Activated CD8-positive, alpha-beta memory T cell treated with anti-CD3 and anti-CD28 coated beads for 36 hours (primary cell): ENCODE data around the gene ANXA10. TPM values are rescaled to one million over a fixed set of nuclear protein-coding genes. Genes with fewer than 3 reads are reported as not detected.
"Not testable (repeated sequence)": the region's sequence is repeated elsewhere in the genome, so short reads cannot be mapped to it uniquely, and the experiment has no call there.

Experiments used
- CTCF ChIA-PET: fragments of 350-600 bp; sonication (Branson Sonifier 250); formaldehyde crosslinking; loops from one replicate; lab custom pipeline; 2021; ENCODE audit warnings: antibody characterized with exemption; lab: Charles Lee
- POLR2A ChIA-PET: fragments of 350-600 bp; sonication (Branson Sonifier 250); formaldehyde crosslinking; loops from one replicate; lab custom pipeline; 2021; ENCODE audit warnings: antibody characterized with exemption; lab: Charles Lee
- total RNA-seq, 2 experiments: library from RNA; stranded (reverse); gene quantifications; one replicate each; pipeline ENCODE4 v1.2.3, GENCODE V29; 2021

Gene ANXA10
- total RNA-seq, 2 experiments from 2014 or later, result not detected

DNA sequence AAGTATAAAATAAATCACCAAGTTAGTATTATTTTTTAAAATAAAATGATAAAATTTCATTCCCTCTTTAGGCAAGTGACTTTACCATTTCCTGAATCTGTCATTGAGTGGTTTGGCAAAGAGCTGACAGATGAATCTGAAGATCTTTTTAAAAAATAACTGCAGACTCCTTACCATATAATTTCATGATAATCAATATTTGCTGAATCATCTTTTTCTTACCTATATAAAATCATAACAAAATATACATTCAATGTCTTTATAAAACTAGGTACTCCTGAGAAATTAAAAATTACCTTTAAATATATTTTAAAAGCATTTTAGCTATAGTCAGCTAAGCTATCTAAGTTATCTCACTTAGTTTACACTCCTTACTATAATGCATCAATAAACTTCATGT, 17.2 kb downstream of the ANXA10 start:
- ChIA-PET CTCF (no interaction called here), POLR2A (no interaction called here)

DNA sequence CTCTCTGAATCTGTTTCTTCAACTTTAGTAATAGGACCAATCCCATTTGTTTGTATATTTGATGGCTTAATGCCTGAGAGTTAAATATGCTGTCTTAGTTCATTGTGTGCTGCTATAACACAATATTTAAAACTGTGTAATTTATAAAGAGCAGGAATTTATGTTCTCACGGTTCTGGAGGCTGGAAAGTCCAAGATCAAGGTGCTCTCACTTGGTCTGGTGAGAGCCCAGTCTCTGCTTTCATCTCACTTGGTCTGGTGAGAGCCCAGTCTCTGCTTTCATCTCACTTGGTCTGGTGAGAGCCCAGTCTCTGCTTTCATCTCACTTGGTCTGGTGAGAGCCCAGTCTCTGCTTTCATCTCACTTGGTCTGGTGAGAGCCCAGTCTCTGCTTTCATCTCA, 20.7 kb downstream of the ANXA10 start:
- CTCF ChIA-PET, POLR2A ChIA-PET: not testable (repeated sequence)

DNA sequence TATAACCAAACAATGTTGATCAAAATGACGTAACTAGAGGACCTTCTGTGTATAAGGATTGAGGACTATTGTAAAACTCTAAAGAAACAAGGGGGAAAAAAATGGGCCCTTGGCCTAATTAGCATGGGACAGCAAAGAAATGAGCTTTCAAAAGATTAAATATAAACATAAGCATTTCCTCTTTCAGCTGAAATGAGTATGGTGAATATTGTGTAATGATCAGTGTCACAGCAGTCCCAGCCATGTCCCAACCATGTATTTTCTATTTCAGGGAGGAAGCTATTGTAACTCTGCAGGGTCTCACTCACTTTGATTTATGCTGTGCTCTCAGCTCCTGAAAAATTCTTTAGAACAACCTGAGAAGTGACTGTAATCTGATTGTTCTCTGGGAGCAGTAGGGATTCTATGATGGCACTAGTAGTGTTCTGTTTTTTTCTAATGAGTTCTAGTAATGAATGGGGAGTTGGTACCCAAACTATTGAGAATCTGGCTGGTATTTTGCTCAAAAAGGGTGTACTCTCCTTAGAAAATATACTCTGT, 25.8 kb downstream of the ANXA10 start:
- ChIA-PET POLR2A (no interaction called here), CTCF (no interaction called here)

DNA sequence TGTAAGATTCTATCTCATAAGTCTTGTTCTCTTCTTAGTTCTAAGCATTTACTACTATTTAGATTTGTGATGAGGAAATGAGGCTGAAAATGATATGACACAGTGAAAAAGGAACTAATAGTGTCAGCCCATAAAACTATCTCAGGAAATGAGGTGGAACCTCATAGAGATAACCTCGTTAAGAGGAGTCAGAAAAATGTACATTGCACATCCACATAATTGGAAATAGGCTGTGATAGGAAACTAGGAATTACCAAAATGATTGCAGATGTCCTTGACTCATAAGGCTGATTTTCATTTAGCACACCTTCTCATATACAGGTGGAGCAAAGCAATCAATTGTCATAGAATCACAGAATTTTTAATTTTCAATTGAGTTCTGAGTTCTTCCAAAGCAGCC, 26.8 kb downstream of the ANXA10 start:
- CTCF ChIA-PET, result no interaction called here

DNA sequence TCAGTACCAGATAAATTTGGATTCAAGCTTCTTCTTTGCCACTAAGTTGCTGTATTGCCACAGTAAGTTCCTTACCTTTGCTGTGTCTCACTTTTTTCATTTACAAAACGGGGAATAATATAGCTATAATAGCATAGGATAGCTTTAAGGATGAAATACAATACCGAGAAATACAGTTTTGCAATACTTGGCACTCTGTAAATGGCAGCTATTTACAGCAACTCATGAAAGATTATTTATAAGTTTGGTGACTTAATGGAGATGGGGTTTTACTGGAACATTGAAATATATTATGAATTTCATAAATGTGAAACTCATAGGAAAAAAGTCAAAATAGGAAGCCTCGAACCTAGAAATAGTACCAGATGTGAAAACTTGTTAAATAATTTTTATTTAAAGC, 27.6 kb downstream of the ANXA10 start:
- ChIA-PET CTCF (no interaction called here), POLR2A (no interaction called here)

More for the DNA sequence above, 26.8 kb downstream of the ANXA10 start:
- POLR2A ChIA-PET, result no interaction called here

DNA sequence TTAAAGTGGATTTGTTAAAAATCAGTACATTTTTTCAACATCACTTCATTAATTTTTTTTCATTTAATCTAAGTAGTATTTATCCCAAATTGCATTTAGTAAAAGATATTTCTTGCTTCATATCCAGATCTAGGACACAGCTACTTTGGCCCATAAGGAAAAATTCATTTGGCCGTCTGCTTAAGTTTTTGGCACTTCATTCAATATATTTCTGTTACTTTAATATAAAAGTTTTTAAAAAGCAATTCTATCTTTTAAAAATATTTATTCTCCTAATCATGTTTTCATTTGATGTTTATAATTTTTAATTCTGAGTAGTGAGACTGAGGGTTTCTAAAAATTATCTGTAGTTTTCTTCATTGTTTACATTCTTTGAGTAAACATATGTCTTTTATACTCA, 28.5 kb downstream of the ANXA10 start:
- ChIA-PET CTCF (no interaction called here), POLR2A (no interaction called here)

DNA sequence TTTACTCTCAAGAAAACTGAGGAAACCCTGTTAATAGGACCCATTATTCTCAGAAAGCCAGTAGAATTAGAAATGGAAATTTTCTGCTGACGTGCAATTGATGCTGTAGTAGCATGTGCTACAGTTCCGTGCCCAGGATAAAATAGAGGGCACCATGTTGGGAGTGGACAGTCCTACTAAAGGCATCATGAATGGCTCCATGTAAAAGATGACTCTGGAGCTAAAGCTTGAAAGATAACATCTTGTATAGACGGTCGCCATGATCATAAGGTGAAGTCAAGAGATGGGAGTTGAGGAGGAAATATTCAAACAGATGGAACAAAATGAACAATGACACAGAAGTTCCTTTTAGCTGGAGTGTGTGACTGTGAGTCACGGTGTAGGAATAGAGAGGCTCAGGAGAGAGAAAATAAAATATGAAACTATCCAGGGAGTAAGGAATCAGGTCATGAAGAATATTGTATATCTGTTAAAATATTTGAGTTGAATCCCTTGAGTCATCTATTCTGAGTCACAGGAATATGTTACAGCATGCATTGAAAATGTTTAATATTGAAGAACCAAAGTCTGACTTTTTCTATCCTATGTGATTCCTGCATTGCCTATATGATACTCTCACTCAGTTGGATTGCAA, 31.8 kb downstream of the ANXA10 start:
- CTCF ChIA-PET, result no interaction called here
- POLR2A ChIA-PET, result no interaction called here

DNA sequence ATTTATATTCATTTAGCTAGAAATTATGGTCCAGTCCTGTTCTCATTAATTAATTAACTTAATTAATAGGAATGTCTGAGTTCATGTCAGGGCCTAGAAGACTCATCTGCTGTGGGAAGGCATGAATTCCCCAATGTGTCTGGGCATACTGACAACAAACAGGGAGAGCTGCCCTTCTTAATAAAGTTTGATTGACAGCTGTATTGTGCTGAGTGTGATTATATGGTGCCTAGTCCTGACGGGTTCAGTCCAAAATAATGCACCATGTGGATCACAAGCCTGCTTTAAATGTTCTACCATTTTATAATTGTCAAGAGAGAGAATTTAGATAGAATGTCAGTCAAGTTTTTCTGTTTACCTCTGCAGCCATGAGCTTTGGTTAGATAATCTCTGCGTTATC, 34.6 kb downstream of the ANXA10 start:
- CTCF ChIA-PET, result no interaction called here
- POLR2A ChIA-PET, result no interaction called here

DNA sequence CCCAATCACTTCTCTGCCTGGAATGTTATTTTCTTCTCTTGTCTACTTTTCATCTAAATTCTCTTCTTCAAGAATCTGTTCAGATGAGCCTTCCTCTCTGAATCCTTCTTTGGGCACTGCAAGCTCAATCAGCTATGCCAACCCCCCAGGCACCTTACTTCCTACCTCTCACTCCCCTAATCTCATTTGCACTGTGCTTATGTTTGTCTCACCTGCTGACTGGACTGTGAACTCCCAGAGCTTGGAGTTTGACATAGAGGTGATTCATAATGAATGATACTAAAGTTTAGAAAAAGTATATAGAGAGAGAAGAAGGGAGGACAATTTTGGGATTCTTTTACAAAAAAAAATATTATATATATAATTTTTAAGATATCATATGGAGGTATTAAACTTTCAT, 36.3 kb downstream of the ANXA10 start:
- ChIA-PET POLR2A (no interaction called here), CTCF (no interaction called here)

DNA sequence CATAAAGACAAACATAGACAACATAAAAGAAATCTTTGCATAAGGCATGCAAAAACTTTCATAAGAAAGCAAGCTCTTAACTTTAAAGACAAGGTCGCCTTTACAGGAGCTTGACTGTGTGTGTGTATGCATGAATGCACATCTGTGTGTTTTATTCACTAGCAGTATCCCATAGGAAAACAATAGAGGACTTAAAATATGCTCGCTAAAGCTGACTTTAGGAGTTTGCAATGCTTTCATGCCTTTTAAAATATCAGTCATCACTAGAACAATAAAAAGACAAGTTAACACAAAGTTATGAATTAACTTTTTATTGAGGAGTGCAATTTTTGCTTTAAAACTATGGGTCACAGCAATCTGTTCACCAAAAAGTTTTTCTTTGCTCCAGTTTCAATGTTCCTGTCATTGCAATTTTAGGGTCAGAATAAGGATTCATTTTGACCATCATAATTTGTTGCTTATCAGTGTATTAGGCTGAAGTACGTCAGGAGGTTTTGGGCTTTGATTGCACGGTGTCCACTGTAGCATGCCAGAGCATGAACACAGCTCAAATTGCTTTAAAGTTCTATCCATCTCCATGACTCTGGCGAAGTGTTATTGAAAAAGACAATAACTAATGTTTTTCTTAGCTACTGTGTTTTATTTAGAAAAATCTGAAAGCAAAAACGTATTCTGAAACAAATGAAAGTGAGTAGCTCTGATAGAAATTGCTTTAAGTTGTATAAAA, 36.9 kb downstream of the ANXA10 start:
- CTCF ChIA-PET, result no interaction called here

DNA sequence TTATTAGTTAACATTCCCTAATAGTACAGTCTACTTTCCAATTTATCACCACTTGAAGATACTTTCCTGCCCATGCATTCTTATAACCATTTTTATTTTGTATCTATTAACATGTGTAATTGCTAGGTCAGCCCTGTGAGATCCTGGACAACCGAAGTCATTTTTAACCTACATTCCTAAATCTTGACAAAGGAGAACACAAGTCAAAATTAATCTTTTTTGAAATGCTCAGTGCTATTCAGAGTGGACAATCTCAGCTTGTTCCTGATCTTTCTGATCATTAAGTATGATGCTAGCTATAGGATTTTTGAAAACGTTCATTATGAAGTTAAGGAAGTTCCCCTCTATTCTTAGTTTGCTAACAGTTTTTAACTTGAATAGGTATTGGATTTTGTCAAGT, 37.5 kb downstream of the ANXA10 start:
- ChIA-PET CTCF (no interaction called here), POLR2A (no interaction called here)

More for the DNA sequence above, 36.9 kb downstream of the ANXA10 start:
- POLR2A ChIA-PET, result no interaction called here

DNA sequence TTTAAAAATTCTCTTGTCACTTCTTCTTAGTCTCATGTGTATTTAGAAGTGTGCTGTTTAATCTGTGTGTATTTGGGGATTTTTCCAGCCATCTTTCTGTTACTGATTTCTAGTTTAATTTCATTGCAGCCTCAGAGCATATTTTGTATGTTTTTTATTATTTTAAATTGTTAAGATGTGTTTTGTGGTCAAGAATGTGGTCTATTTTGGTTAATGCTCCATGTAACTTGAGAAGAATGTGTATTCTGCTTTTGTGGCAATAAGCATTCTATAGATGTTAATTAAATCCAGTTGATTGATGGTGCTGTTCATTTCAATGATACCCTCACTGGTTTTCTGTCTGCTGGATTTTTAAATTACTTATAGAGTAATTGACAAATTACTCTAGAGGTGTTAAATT, 38.9 kb downstream of the ANXA10 start:
- POLR2A ChIA-PET, result no interaction called here

DNA sequence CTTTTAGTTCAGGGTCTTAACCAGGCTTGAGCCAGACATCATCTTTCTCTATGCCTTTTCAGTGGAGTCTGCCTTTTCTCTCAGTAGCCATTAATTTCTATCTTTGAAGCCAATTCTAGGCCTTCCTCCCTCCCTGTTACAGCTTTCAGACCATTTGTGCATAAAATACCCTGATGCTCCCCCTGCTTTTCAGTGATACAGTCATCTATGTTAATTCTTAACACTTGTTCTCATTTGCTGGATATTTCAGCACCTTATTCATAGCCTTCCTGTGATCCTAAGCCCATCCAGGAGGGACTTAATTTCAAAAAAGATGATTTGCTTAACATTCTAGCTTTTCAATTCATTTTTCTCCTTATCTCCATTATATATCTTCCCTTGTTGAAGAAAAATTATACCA, 42.3 kb downstream of the ANXA10 start:
- ChIA-PET CTCF (no interaction called here), POLR2A (no interaction called here)

More for the DNA sequence above, 38.9 kb downstream of the ANXA10 start:
- CTCF ChIA-PET, result no interaction called here

DNA sequence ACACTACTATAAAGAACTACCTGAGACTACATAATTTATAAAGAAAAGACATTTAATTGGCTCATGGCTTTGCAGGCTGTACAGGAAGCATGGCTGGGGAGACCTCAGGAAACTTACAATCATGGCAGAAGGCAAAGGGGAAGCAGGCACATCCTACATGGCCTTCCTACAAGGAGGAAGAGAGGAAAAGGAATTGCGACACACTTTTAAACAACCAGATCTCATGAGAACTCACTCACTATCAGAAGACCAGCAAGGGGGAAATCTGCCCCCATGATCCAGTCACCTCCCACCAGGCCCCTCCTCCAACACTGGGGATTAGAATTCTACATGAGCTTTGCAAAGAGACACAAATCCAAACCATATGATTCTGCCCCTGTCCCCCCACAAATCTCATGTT, 43.5 kb downstream of the ANXA10 start:
- CTCF ChIA-PET, POLR2A ChIA-PET: not testable (repeated sequence)

DNA sequence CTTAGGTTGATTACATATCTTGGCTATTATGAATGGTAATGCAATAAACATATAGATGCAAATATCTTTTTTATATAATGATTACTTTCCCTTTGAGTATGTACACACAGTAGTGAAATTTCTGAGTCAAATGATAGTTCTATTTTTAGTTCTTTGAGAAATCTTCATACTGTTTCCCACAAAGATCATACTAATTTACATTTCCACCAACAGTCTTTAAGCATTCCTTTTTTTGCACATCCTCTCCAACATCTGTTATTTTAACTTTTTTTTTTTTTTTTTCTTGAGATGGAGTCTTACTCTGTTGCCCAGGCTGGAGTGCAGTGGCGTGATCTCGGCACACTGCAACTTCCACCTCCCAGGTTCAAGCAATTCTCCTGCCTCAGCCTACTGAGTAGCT, 45.4 kb downstream of the ANXA10 start:
- CTCF ChIA-PET, POLR2A ChIA-PET: not testable (repeated sequence)

DNA sequence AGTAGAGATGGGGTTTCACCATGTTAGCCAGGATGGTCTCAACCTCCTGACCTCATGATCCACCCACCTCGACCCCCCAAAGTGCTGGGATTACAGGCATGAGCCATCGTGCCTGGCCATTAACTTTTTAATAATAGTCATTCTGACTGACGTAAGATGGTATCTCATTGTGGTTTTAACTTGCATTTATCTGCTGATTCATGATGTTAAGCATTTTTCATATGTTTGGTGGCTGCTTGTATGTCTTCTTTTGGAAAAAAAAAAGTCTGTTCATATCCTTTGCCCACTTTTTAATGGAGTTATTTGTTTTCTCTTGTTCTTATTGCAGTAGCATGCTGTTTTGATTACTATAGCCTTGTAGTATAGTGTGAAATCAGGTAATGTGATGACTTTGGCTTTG, 45.8 kb downstream of the ANXA10 start:
- POLR2A ChIA-PET, result no interaction called here
- CTCF ChIA-PET, result no interaction called here

DNA sequence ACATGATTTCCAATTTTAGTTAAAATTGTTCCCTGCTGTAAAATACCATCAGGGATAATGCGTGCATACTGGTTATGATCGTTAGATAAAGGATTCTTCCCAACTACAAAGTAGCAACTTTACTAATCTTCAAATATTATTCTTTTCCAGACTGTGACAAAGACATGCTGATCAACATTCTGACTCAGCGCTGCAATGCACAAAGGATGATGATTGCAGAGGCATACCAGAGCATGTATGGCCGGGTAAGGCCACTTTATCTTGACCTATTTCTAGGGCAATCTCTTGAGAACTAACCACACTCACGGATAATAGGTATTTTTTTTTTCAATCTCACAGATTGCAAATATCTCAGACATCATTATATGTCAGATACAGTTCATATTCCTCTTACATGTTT, 47.0 kb downstream of the ANXA10 start:
- ChIA-PET POLR2A (no interaction called here), CTCF (interaction anchor here (0.8 kb wide), 1 partner anchor 18 kb away, joined by 3 read pairs; no protein-coding TSS in a partner anchor)

DNA sequence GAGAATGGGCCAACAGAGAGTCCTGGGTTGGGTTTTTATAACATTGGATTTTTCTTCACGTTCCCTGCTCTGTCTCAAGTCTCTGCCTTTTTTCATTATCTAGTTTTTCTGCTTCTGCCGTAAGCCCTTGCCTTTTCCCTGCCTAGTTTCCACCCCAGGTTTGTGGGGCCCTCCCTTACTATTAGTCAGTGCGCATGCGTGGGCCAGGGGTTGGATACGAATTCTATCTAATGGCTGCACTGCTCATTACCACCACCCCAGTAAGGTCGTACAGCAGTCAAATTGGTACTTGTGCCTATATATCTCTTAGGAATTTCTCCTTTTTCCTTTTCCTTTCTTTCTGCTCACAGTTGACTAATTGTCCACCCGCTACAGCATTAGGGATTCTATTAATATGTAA, 49.4 kb downstream of the ANXA10 start:
- CTCF ChIA-PET, result no interaction called here
- POLR2A ChIA-PET, result no interaction called here

DNA sequence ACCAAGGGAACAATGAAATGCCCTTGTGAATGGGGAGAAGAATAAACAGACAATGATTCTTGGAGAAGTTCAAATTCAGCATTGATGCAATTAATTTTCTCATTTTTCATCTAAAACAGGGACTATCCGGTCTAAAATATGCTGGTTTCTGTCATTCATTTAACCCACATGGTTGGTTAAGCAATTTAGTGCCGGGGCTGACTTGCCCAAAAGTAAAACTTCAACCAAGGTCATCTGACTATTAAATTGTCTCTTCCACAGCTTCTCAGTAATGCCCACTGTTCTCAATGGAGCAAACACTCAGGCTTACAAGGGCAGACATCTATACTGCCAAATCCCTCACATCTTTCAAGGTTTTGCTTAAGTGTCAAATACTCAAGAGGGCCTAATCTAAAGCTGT, 51.3 kb downstream of the ANXA10 start:
- ChIA-PET POLR2A (no interaction called here), CTCF (no interaction called here)

DNA sequence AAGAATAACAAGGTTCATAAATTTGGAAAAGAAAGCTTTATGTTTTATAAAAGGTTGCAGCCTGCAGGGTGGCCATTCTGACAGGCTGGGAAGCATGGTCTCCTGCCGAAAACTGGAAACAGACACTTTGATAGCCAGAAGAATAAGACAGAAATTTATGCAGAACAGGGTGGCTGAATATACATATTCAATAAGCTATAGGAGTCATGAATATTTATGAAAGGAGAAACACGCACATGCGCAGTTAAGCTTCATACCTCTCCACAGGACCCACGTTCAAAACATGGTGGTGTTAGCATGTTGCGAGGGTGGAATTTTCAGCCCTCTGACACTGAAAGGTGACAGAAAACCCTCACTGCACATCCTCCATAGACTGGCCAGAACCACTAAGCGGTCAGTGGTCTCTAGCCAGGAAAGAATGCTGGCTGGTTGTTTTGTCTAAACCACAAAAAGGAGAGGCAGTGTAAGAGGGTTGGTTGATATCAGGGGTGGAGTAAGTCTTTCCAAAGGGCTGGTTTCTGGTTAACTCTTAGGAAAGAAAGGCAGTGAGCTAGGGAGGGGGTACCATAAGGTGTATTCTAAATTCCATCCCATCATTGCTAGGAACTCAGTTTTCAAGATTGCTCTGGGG, 58.2 kb downstream of the ANXA10 start:
- CTCF ChIA-PET, result no interaction called here
- POLR2A ChIA-PET, result no interaction called here

DNA sequence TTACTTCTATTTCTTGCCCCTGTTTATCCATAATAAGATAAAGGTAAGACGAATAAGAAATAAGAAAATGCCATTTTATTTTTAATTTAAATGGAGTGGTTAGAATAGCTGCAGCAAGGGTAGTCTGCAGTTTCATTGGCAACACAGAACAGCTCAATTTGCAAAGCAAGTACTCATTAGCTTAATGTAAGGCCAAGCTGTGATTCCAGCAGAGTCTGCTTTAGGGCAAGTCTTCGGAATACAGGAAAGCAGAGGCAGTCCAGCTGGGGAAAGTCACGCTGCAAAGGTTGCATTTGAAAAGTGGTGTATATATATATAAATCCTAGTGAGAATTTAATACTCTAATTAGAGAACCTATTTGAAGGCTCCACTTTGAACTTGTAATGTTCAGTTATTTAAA, 59.0 kb downstream of the ANXA10 start:
- POLR2A ChIA-PET, result no interaction called here
- CTCF ChIA-PET, result no interaction called here
